Mesenchymal stem cell (in vitro differentiated cells and primary cell): ENCODE results near the gene ECE1.

Experiments used
- DNase-seq: peaks from one replicate; pipeline ENCODE4 v3.0.0-alpha.2; 2013
- H2AFZ ChIP-seq: one replicate; pipeline ENCODE4 v1.6.1; 2013; ENCODE audit warnings: low read depth, mild to moderate bottlenecking, control low read depth, inconsistent platforms, low read length, moderate library complexity
- H2AK5ac ChIP-seq: 2 replicates; pipeline ENCODE4 v1.6.1; 2013; ENCODE audit warnings: low read length, moderate library complexity, mild to moderate bottlenecking, inconsistent platforms; ENCODE audit not compliant: severe bottlenecking
- H2BK120ac ChIP-seq: one replicate; pipeline ENCODE4 v1.6.1; 2013; ENCODE audit warnings: low read depth, mild to moderate bottlenecking, inconsistent platforms, low read length, moderate library complexity
- H2BK12ac ChIP-seq, 2 experiments: one replicate each; pipeline ENCODE4 v1.6.1; 2013; ENCODE audit warnings: inconsistent platforms in 2 of 2, low read length in 2 of 2, mild to moderate bottlenecking in 2 of 2, moderate library complexity in 2 of 2, control low read depth in 1 of 2
- H2BK15ac ChIP-seq: one replicate; pipeline ENCODE4 v1.6.1; 2013; ENCODE audit warnings: mild to moderate bottlenecking, low read depth, inconsistent platforms; ENCODE audit not compliant: poor library complexity, severe bottlenecking
- H2BK5ac ChIP-seq: 2 replicates; pipeline ENCODE4 v1.6.1; 2013; ENCODE audit warnings: low read depth, mild to moderate bottlenecking, low read length, control low read depth, inconsistent platforms; ENCODE audit not compliant: poor library complexity, severe bottlenecking
- H3K14ac ChIP-seq, 2 experiments: one replicate each; pipeline ENCODE4 v1.6.1; 2013; ENCODE audit warnings: inconsistent platforms in 2 of 2, low read length in 2 of 2, control low read depth in 1 of 2, mild to moderate bottlenecking in 1 of 2, moderate library complexity in 1 of 2
- H3K18ac ChIP-seq, 2 experiments: one replicate each; pipeline ENCODE4 v1.6.1; 2013; ENCODE audit warnings: inconsistent platforms in 2 of 2, low read length in 2 of 2, control low read depth in 1 of 2, low read depth in 1 of 2, mild to moderate bottlenecking in 1 of 2
- H3K23ac ChIP-seq, 2 experiments: one replicate each; pipeline ENCODE4 v1.6.1; 2013; ENCODE audit warnings: inconsistent platforms in 2 of 2, low read length in 2 of 2, mild to moderate bottlenecking in 2 of 2, moderate library complexity in 2 of 2, control low read depth in 1 of 2
- H3K27ac ChIP-seq: 2 replicates; pipeline ENCODE4 v1.5.1; 2013; ENCODE audit warnings: mild to moderate bottlenecking, moderate library complexity, low read length, control low read depth, inconsistent platforms; ENCODE audit not compliant: poor library complexity, severe bottlenecking
- H3K27me3 ChIP-seq, 2 experiments: 2 replicates each; pipeline versions ENCODE4 v1.6.1 to v1.7.0; 2013; ENCODE audit warnings: low read length in 2 of 2, mild to moderate bottlenecking in 2 of 2, moderate library complexity in 2 of 2, control low read depth in 1 of 2, inconsistent platforms in 1 of 2; ENCODE audit not compliant: control insufficient read depth in 1 of 2, insufficient read depth in 1 of 2
- H3K36me3 ChIP-seq, 2 experiments: 2 replicates each; pipeline versions ENCODE4 v1.6.1 to v1.7.0; 2013; ENCODE audit warnings: low read length in 2 of 2, control low read depth in 1 of 2, inconsistent platforms in 1 of 2, low read depth in 1 of 2, mild to moderate bottlenecking in 1 of 2; ENCODE audit not compliant: insufficient read depth in 2 of 2, control insufficient read depth in 1 of 2
- H3K4ac ChIP-seq, 2 experiments: one replicate each; pipeline ENCODE4 v1.6.1; 2013; ENCODE audit warnings: inconsistent platforms in 2 of 2, low read length in 2 of 2, mild to moderate bottlenecking in 2 of 2, moderate library complexity in 2 of 2, control low read depth in 1 of 2, low read depth in 1 of 2
- H3K4me1 ChIP-seq: 2 replicates; pipeline ENCODE4 v1.6.1; 2013; ENCODE audit warnings: low read depth, low read length, control low read depth; ENCODE audit not compliant: control insufficient read depth, insufficient read depth
- H3K4me2 ChIP-seq: 2 replicates; pipeline ENCODE4 v1.6.1; 2013; ENCODE audit warnings: low read length, mild to moderate bottlenecking, inconsistent platforms; ENCODE audit not compliant: poor library complexity, severe bottlenecking
- H3K4me3 ChIP-seq, 2 experiments: 2 replicates each; pipeline versions ENCODE4 v1.5.1 to v1.7.0; 2013; ENCODE audit warnings: low read length in 2 of 2, mild to moderate bottlenecking in 2 of 2, control low read depth in 1 of 2, low read depth in 1 of 2; ENCODE audit not compliant: insufficient read depth in 1 of 2
- H3K79me1 ChIP-seq: replicated peaks from 2 replicates; pipeline ENCODE4 v1.6.1; 2013; ENCODE audit warnings: mild to moderate bottlenecking, control low read depth, low read length, inconsistent platforms; ENCODE audit not compliant: poor library complexity, severe bottlenecking
- H3K9ac ChIP-seq: 2 replicates; pipeline ENCODE4 v1.7.0; 2013; ENCODE audit warnings: mild to moderate bottlenecking, low read length, moderate library complexity
- H3K9me3 ChIP-seq: 2 replicates; pipeline ENCODE4 v1.7.0; 2013; ENCODE audit warnings: mild to moderate bottlenecking, low read length; ENCODE audit not compliant: control insufficient read depth
- H4K8ac ChIP-seq: one replicate; pipeline ENCODE4 v1.6.1; 2013; ENCODE audit warnings: inconsistent platforms, mild to moderate bottlenecking, low read length, moderate library complexity
- H4K91ac ChIP-seq: one replicate; pipeline ENCODE4 v1.6.1; 2013; ENCODE audit warnings: mild to moderate bottlenecking, low read length, inconsistent platforms
- WGBS: methylation state at CpG from one replicate; pipeline ENCODE4 v1.1.7; 2013; ENCODE audit warnings: mixed read lengths; 5-methylcytosine and 5-hydroxymethylcytosine counted together

The ECE1 gene

DNA sequence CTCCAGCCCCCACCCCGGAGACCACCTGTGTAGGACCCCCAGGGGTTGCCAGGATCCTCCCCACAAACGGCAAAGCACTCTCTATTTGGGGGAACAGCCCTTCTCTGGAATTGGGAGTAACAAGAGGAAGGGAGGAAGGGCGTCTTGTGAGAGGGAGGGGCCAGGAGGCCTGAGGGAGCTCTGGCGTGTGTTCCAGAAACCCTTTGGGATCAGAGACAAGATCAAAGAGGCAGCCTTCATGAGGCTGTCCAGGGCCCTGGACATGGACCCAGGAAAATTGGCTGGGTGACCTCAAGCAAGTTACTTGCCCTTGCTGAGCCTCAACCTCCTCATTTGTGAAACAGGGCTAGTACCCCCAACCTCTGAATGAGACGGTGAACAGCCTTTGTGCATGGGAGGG lies 18.1 kb upstream of the ECE1 start:
- H3K9me3 ChIP-seq: no peaks in the 10 kb centered on the region
- no peak overlapping the region for H2AK5ac ChIP-seq
- H2BK12ac ChIP-seq: peak overlapping the region; percentile 6 to 66
- H2BK5ac ChIP-seq: no peak overlapping the region
- H3K9ac ChIP-seq: no peak overlapping the region
- no peak overlapping the region for H3K4me3 ChIP-seq
- no peaks in the 10 kb centered on the region for H3K36me3 ChIP-seq
- no peaks in the 10 kb centered on the region for H3K27me3 ChIP-seq
- no peak overlapping the region for H3K14ac ChIP-seq
- no peak overlapping the region for H4K91ac ChIP-seq
- peak overlapping the region; percentile 29 for H4K8ac ChIP-seq
- peak overlapping the region in 1 of 2 experiments; percentile 10 for H3K4ac ChIP-seq
- no peak overlapping the region for H3K23ac ChIP-seq
- no peak overlapping the region for H2BK120ac ChIP-seq
- H3K27ac ChIP-seq: peak overlapping the region; percentile 11
- no peak overlapping the region for H3K4me2 ChIP-seq
- H3K79me1 ChIP-seq: peaks cover 36% of the 10 kb centered on the region
- H2AFZ ChIP-seq: no peak overlapping the region
- peak; percentile 34 for DNase-seq
- 57% methylated on average over 5 of the region's 5 CpGs for WGBS
- H2BK15ac ChIP-seq: peak overlapping the region; percentile 82
- H3K4me1 ChIP-seq: peaks cover 55% of the 10 kb centered on the region
- peak overlapping the region; percentile 4 to 72 for H3K18ac ChIP-seq

DNA sequence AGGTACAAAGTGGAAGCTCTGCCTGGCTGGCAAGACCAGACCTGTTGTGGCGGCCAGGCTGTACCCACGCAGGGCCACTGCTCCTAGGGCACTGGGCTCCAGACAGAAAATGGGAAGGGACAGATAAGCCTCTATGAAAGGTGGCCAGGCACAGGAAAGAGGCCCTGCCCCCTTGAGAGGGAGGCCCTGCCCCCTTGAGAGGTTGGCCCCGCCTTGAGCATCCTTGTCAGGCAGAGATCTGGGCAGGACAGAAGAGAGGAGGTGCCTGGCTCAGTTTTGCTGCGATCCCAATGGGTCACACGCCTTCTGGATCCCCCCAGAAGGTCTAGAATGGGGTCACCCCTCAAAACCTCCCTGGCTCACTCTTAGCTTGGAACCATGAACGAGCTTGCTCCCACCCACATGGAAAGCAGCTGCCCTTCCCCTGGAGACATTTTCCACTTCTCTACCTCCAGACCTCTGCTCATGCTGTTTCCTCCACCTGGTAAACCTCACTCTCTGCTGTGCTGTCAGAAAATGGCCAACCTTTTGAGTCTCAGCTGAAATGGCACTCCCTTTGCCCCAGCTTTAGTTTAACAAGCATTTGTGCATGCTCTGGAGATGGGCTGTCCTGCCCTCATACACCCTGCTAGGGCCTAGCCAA lies 17.5 kb upstream of the ECE1 start:
- 71% methylated on average over 6 of the region's 6 CpGs for whole genome bisulfite sequencing
- no peak overlapping the region for H2BK120ac ChIP-seq

DNA sequence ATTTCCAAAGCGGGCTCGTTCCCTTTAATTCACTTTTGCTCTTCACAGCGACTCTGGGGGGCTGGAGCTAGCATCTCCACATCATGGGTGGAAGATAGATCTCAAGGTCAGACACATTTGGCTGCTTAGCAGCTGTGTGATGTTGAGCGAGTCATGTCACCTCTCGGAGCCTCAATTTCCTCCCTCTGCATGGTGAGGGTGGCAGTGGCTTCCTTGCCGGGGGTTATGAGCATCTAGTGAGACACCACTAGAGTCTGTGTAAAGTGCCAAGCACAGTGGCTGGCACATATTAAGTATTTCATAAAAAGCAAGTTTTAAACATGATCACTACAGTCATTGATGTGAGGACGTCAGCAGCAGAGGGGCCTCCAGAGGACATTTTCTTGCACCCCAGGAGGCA lies 16.9 kb upstream of the ECE1 start:
- Histone ChIP-seq H3K23ac (no peak overlapping the region), H3K27me3 (no peaks in the 10 kb centered on the region), H3K14ac (peak overlapping the region in 1 of 2 experiments; percentile 61), H4K8ac (peak overlapping the region; percentile 10), H2BK5ac (no peak overlapping the region), H3K4me2 (no peak overlapping the region), H3K79me1 (peaks cover 35% of the 10 kb centered on the region), H3K9me3 (no peaks in the 10 kb centered on the region), H3K4me3 (no peak overlapping the region), H3K9ac (no peak overlapping the region), H3K36me3 (no peaks in the 10 kb centered on the region), H2AFZ (no peak overlapping the region), H3K4ac (peak overlapping the region; percentile 40 to 73), H3K4me1 (peaks cover 56% of the 10 kb centered on the region), H3K27ac (no peak overlapping the region), H2AK5ac (no peak overlapping the region), H2BK120ac (no peak overlapping the region), H4K91ac (peak overlapping the region; percentile 57), H3K18ac (peak overlapping the region; percentile 49 to 72), H2BK15ac (peak overlapping the region; percentile 39), H2BK12ac (peak overlapping the region; percentile 29 to 86)
- peak; percentile 12 for DNase-seq
- WGBS: 90% methylated on average over 7 of the region's 7 CpGs

More for the DNA sequence above, 17.5 kb upstream of the ECE1 start:
- Histone ChIP-seq H3K9ac (no peak overlapping the region), H3K4me1 (peaks cover 55% of the 10 kb centered on the region), H2BK12ac (peak overlapping the region; percentile 12 to 66), H3K23ac (no peak overlapping the region), H2BK5ac (no peak overlapping the region), H3K27me3 (no peaks in the 10 kb centered on the region), H3K27ac (no peak overlapping the region), H2AFZ (no peak overlapping the region), H2BK15ac (peak overlapping the region; percentile 82), H3K4me2 (no peak overlapping the region), H3K4ac (peak overlapping the region; percentile 24 to 73), H3K36me3 (no peaks in the 10 kb centered on the region), H3K14ac (no peak overlapping the region), H4K8ac (peak overlapping the region; percentile 29), H3K4me3 (no peak overlapping the region), H3K79me1 (peaks cover 35% of the 10 kb centered on the region), H3K18ac (peak overlapping the region; percentile 49 to 72), H4K91ac (peak overlapping the region; percentile 22), H3K9me3 (no peaks in the 10 kb centered on the region), H2AK5ac (no peak overlapping the region)
- DNase-seq: no peak

DNA sequence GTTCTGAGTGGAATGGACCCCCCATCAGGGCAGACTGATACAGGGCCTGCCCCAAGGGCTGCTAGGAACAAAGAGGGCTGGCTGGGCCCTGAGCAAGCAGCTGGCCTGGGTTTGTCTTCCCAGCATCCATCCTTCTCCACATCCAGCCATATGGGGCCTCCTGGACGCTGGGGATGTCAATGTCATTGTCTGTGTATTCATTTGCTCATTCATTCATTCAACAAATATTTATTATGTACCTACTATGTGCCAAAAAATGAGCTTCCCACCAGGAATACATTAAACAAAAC lies 15.6 kb upstream of the ECE1 start:
- no peak overlapping the region for H2AFZ ChIP-seq
- H3K23ac ChIP-seq: no peak overlapping the region
- peak overlapping the region; percentile 75 for H2BK15ac ChIP-seq
- H2AK5ac ChIP-seq: peak overlapping the region; percentile 74
- H3K4ac ChIP-seq: peak overlapping the region in 1 of 2 experiments; percentile 9
- no peak overlapping the region for H2BK5ac ChIP-seq
- no peaks in the 10 kb centered on the region for H3K27me3 ChIP-seq
- peaks cover 54% of the 10 kb centered on the region for H3K4me1 ChIP-seq
- no peak overlapping the region for H3K4me2 ChIP-seq
- DNase-seq: no peak
- no peak overlapping the region for H3K4me3 ChIP-seq
- no peaks in the 10 kb centered on the region for H3K36me3 ChIP-seq
- H4K91ac ChIP-seq: peak overlapping the region; percentile 92
- H3K9me3 ChIP-seq: no peaks in the 10 kb centered on the region
- H2BK12ac ChIP-seq: peak overlapping the region; percentile 82 to 87
- H3K9ac ChIP-seq: no peak overlapping the region
- WGBS: no CpG with 5 or more reads among the region's 1 CpG
- peaks cover 34% of the 10 kb centered on the region for H3K79me1 ChIP-seq
- peak overlapping the region; percentile 13 for H2BK120ac ChIP-seq
- no peak overlapping the region for H3K14ac ChIP-seq
- peak overlapping the region; percentile 39 for H4K8ac ChIP-seq
- H3K27ac ChIP-seq: no peak overlapping the region
- peak overlapping the region; percentile 49 to 84 for H3K18ac ChIP-seq
